Neural cell (in vitro differentiated cells): Measurements from ENCODE around the gene OR4D1. TPM values are rescaled to one million over a fixed set of nuclear protein-coding genes. Genes with fewer than 3 reads are reported as not detected.

Source experiments
- H2AFZ ChIP-seq: fragments of 200-600, 300-800 bp; sonication (generic), shearing (Covaris generic); 2 replicates; pipeline ENCODE4 v1.6.0; 2014; ENCODE audit warnings: low read depth, mild to moderate bottlenecking, antibody characterized with exemption, low read length, moderate library complexity
- H3F3A ChIP-seq: fragments of 200-600 bp; shearing (Covaris generic); 2 replicates; pipeline ENCODE4 v1.6.1; 2016; ENCODE audit warnings: mild to moderate bottlenecking, moderate library complexity, mixed read lengths, antibody characterized with exemption, low read length; ENCODE audit not compliant: insufficient read depth, poor library complexity, severe bottlenecking
- H3K27ac ChIP-seq: fragments of 200-600, 300-800 bp; sonication (generic), shearing (Covaris generic); 2 replicates; pipeline ENCODE4 v1.5.1; 2014; ENCODE audit warnings: mild to moderate bottlenecking, low read length, moderate library complexity
- H3K27me3 ChIP-seq: fragments of 300-800, 200-600 bp; sonication (generic), shearing (Covaris generic); 2 replicates; pipeline ENCODE4 v1.6.0; 2014; ENCODE audit warnings: mild to moderate bottlenecking, low read depth, low read length, moderate library complexity; ENCODE audit not compliant: insufficient read depth
- H3K36me3 ChIP-seq: fragments of 300-800, 200-600 bp; sonication (generic), shearing (Covaris generic); 2 replicates; pipeline ENCODE4 v1.5.1; 2014; ENCODE audit warnings: mild to moderate bottlenecking, antibody characterized with exemption, low read length, moderate library complexity; ENCODE audit not compliant: insufficient read depth
- H3K4me2 ChIP-seq: fragments of 300-800, 200-600 bp; sonication (generic), shearing (Covaris generic); 2 replicates; pipeline ENCODE4 v1.6.0; 2014; ENCODE audit warnings: mild to moderate bottlenecking, low read length
- H3K4me3 ChIP-seq: fragments of 300-800, 200-600 bp; sonication (generic), shearing (Covaris generic); 2 replicates; pipeline ENCODE4 v1.5.1; 2014; ENCODE audit warnings: mild to moderate bottlenecking, low read length, moderate library complexity
- H3K79me2 ChIP-seq: fragments of 200-600 bp; shearing (Covaris generic); replicated peaks from 2 replicates; pipeline ENCODE4 v1.6.0; 2014; ENCODE audit warnings: mild to moderate bottlenecking, low read length, moderate library complexity; ENCODE audit not compliant: insufficient read depth
- H3K9ac ChIP-seq: fragments of 300-800, 200-600 bp; sonication (generic), shearing (Covaris generic); 2 replicates; pipeline ENCODE4 v1.6.1; 2016; ENCODE audit warnings: mild to moderate bottlenecking, low read length, mixed read lengths
- H3K9me2 ChIP-seq: fragments of 200-600 bp; shearing (Covaris generic); 2 replicates; pipeline ENCODE4 v1.6.1; 2016; ENCODE audit warnings: mild to moderate bottlenecking, low read length, mixed read lengths; ENCODE audit not compliant: insufficient read depth
- H3K9me3 ChIP-seq: fragments of 200-600, 300-800 bp; sonication (generic), shearing (Covaris generic); 2 replicates; pipeline ENCODE4 v1.6.1; 2016; ENCODE audit warnings: mild to moderate bottlenecking, mixed run types, low read length, moderate library complexity, mixed read lengths
- H4K20me1 ChIP-seq: fragments of 200-600 bp; shearing (Covaris generic); 2 replicates; pipeline ENCODE4 v1.6.1; 2016; ENCODE audit warnings: mild to moderate bottlenecking, mixed run types; ENCODE audit not compliant: insufficient read depth
- EP300 ChIP-seq: fragments of 450-650 bp; conservative IDR thresholded peaks from 2 replicates; pipeline ENCODE4 v1.6.1; 2014; ENCODE audit warnings: antibody characterized with exemption, mild to moderate bottlenecking, moderate library complexity; ENCODE audit not compliant: poor library complexity, severe bottlenecking
- EZH2 ChIP-seq: fragments of 200-600, 300-800 bp; shearing (Covaris generic), sonication (generic); IDR thresholded peaks from 2 replicates; pipeline ENCODE4 v1.6.1; 2014; ENCODE audit warnings: antibody characterized with exemption, low read length, borderline replicate concordance, mild to moderate bottlenecking; ENCODE audit not compliant: insufficient read depth, poor library complexity, severe bottlenecking
- MXI1 ChIP-seq: fragments of 450-650 bp; conservative IDR thresholded peaks from 2 replicates; pipeline ENCODE4 v1.6.1; 2014; ENCODE audit warnings: antibody characterized with exemption, mild to moderate bottlenecking; ENCODE audit not compliant: poor library complexity, severe bottlenecking
- POLR2AphosphoS5 ChIP-seq: IDR thresholded peaks from 2 replicates; pipeline ENCODE4 v1.6.1; 2012
- RAD21 ChIP-seq: fragments of 450-650 bp; conservative IDR thresholded peaks from 2 replicates; pipeline ENCODE4 v1.6.1; 2014; ENCODE audit warnings: antibody characterized with exemption, mild to moderate bottlenecking, moderate library complexity
- SMC3 ChIP-seq: fragments of 450-650 bp; conservative IDR thresholded peaks from 2 replicates; pipeline ENCODE4 v1.6.1; 2014; ENCODE audit warnings: antibody characterized with exemption, mild to moderate bottlenecking, moderate library complexity; ENCODE audit not compliant: poor library complexity
- TAF1 ChIP-seq: IDR thresholded peaks from 2 replicates; pipeline ENCODE4 v1.6.1; 2012; ENCODE audit warnings: low read depth
- polyA plus RNA-seq: library from polyadenylated mRNA; depleted of rRNA; stranded (reverse); fragments of >200 nt; gene quantifications from 2 replicates; pipeline ENCODE4 v1.2.3, GENCODE V29; 2014
- TF ChIP-seq, protein P1 (sequence below): fragments of 450-650 bp; IDR thresholded peaks from 2 replicates; pipeline ENCODE4 v1.5.1; 2014; ENCODE audit warnings: antibody characterized with exemption, mild to moderate bottlenecking, moderate library complexity; ENCODE audit not compliant: poor library complexity, severe bottlenecking
- TF ChIP-seq, protein P2 (sequence below): IDR thresholded peaks from 2 replicates; pipeline ENCODE4 v1.6.1; 2012; ENCODE audit warnings: borderline replicate concordance

Gene OR4D1
- polyA plus RNA-seq, 1 donor from 2014 or later, result not detected

DNA sequence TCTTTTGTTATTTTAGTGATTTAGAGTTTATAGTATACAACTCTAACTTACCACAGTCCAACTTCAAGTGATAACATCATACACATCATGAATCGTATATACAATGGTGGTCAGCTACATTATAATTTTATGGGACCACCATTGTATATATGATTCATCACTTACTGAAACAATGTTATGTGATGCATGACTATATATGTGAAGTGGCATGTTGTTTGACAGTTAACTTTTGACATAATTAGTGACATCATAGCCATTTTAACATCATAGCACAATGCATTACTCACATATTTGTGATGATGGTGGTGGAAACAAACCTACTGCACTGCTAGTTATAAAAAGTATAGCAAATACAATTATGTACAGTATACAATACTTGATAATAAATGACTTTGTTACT, 43.1 kb upstream of the OR4D1 start:
- H4K20me1 ChIP-seq, result no peaks in the 10 kb centered on the region
- H3K36me3 ChIP-seq, result no peaks in the 10 kb centered on the region
- TF ChIP-seq MXI1 (no peak), EZH2 (no peak), POLR2AphosphoS5 (no peak), TAF1 (no peak), RAD21 (no peak), EP300 (no peak), SMC3 (no peak)
- TF ChIP-seq, protein P1, sequence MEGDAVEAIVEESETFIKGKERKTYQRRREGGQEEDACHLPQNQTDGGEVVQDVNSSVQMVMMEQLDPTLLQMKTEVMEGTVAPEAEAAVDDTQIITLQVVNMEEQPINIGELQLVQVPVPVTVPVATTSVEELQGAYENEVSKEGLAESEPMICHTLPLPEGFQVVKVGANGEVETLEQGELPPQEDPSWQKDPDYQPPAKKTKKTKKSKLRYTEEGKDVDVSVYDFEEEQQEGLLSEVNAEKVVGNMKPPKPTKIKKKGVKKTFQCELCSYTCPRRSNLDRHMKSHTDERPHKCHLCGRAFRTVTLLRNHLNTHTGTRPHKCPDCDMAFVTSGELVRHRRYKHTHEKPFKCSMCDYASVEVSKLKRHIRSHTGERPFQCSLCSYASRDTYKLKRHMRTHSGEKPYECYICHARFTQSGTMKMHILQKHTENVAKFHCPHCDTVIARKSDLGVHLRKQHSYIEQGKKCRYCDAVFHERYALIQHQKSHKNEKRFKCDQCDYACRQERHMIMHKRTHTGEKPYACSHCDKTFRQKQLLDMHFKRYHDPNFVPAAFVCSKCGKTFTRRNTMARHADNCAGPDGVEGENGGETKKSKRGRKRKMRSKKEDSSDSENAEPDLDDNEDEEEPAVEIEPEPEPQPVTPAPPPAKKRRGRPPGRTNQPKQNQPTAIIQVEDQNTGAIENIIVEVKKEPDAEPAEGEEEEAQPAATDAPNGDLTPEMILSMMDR, result no peak
- TF ChIP-seq, protein P2, sequence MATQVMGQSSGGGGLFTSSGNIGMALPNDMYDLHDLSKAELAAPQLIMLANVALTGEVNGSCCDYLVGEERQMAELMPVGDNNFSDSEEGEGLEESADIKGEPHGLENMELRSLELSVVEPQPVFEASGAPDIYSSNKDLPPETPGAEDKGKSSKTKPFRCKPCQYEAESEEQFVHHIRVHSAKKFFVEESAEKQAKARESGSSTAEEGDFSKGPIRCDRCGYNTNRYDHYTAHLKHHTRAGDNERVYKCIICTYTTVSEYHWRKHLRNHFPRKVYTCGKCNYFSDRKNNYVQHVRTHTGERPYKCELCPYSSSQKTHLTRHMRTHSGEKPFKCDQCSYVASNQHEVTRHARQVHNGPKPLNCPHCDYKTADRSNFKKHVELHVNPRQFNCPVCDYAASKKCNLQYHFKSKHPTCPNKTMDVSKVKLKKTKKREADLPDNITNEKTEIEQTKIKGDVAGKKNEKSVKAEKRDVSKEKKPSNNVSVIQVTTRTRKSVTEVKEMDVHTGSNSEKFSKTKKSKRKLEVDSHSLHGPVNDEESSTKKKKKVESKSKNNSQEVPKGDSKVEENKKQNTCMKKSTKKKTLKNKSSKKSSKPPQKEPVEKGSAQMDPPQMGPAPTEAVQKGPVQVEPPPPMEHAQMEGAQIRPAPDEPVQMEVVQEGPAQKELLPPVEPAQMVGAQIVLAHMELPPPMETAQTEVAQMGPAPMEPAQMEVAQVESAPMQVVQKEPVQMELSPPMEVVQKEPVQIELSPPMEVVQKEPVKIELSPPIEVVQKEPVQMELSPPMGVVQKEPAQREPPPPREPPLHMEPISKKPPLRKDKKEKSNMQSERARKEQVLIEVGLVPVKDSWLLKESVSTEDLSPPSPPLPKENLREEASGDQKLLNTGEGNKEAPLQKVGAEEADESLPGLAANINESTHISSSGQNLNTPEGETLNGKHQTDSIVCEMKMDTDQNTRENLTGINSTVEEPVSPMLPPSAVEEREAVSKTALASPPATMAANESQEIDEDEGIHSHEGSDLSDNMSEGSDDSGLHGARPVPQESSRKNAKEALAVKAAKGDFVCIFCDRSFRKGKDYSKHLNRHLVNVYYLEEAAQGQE, result no peak
- no peak overlapping the region for H3K4me3 ChIP-seq
- no peaks in the 10 kb centered on the region for H3K9me2 ChIP-seq
- no peaks in the 10 kb centered on the region for H3F3A ChIP-seq
- no peak overlapping the region for H3K4me2 ChIP-seq
- H3K27ac ChIP-seq, result no peak overlapping the region
- H3K27me3 ChIP-seq, result no peaks in the 10 kb centered on the region
- H3K9me3 ChIP-seq, result no peaks in the 10 kb centered on the region
- H3K9ac ChIP-seq, result no peak overlapping the region
- no peaks in the 10 kb centered on the region for H3K79me2 ChIP-seq
- H2AFZ ChIP-seq, result no peak overlapping the region

DNA sequence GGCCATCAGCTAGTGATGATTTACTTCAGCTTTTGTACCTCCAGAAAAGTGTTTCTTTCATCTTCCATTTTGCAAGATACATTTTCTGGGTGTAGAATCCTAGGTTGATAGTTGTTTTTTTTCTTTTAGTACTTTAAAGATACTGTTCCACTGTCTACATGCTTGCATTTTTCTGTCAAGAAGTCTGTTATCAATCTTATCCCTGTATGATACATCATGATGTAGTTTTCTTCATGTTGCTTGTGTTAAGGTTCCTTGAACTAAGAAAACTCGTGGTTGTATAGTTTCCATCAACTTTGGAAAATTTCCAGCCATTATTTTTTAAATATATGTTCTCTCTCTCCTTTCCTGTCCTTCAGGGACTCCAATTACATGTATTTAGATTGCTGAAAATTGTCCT, 40.9 kb upstream of the OR4D1 start:
- TF ChIP-seq, protein P1, result no peak
- TF ChIP-seq TAF1 (no peak), SMC3 (no peak), POLR2AphosphoS5 (no peak), MXI1 (no peak), EP300 (no peak), RAD21 (no peak), EZH2 (no peak)
- TF ChIP-seq, protein P2, result no peak
- Histone ChIP-seq H3K4me2 (no peak overlapping the region), H2AFZ (no peak overlapping the region), H4K20me1 (no peaks in the 10 kb centered on the region), H3K27me3 (no peaks in the 10 kb centered on the region), H3K36me3 (no peaks in the 10 kb centered on the region), H3K9ac (no peak overlapping the region), H3K79me2 (no peaks in the 10 kb centered on the region), H3K4me3 (no peak overlapping the region), H3K9me2 (no peaks in the 10 kb centered on the region), H3F3A (no peaks in the 10 kb centered on the region), H3K9me3 (no peaks in the 10 kb centered on the region), H3K27ac (no peak overlapping the region)
